GM06990 (cell line): ENCODE data around the gene TBC1D30.

Experiments
- DNase-seq: peaks from one replicate; pipeline ENCODE4 v3.0.0-alpha.2; 2011; ENCODE audit not compliant: insufficient read length; ENCODE audit errors: extremely low read depth
- H3K27me3 ChIP-seq: replicated peaks from 2 replicates; pipeline ENCODE4 v1.6.0; 2011; ENCODE audit warnings: low read length; ENCODE audit not compliant: control insufficient read depth, insufficient read depth
- H3K36me3 ChIP-seq: 2 replicates; pipeline ENCODE4 v1.5.1; 2011; ENCODE audit warnings: low read length; ENCODE audit not compliant: control insufficient read depth, insufficient read depth
- H3K4me3 ChIP-seq: replicated peaks from 2 replicates; pipeline ENCODE4 v1.5.1; 2011; ENCODE audit warnings: low read depth, mild to moderate bottlenecking, control low read depth, low read length
- CTCF ChIP-seq: IDR thresholded peaks from 2 replicates; pipeline ENCODE4 v1.5.1; 2011; ENCODE audit warnings: low read length, control low read depth, mild to moderate bottlenecking, inconsistent platforms; ENCODE audit not compliant: insufficient read depth, poor library complexity, severe bottlenecking

TBC1D30 gene

DNA sequence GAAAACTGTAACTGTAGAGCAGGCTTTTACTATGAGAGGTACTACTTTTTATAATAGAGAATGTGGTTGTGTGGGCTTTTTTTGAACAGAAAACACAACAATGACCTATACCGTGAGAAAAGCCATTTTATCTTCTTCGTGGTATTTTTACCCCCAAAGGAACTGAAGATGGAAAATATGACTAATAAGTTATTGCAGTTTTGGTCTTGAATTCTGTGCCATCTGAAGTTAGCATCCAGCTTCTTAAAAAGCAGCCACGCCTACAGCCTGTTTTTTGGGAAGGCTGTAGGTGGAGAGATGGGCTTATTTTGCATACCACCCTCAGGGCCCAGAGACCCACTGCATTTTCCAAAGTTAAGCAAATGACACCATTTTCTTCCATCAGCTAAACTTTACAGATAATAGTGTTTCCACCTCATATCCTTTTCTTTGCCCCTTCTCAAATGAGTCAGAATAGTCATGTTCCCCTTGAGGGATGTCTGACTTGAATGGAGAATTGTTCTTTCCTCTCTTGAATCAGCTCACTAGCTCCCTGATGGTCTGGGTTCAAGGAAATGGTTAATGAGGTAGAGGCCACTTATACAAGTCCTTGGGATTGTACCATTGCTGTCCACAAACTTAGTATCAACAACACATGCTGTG lies 53.0 kb downstream of the TBC1D30 start:
- Histone ChIP-seq H3K4me3 (no peak overlapping the region), H3K36me3 (peaks cover 1% of the 10 kb centered on the region), H3K27me3 (no peaks in the 10 kb centered on the region)
- TF ChIP-seq CTCF = no peak
- peak; percentile 63 for DNase-seq

DNA sequence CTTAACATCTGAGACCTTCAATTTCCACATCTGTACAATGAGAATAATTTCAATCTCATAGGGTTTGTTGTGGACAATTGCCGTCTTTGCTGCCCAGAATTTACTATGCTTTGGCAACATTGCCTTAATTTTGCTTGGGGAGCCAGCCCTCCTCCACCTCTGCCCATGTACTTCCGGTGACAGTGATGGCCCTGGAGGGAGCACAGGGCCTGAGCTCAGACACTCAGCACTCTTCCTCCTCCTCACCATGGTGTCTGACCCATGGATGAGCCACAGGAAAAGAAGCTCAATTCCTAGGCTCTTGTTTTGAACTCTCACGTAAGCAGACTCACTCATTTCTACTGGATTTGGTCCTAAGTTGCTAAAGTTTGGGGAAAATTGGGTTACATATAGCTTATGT lies 58.2 kb downstream of the TBC1D30 start:
- no peaks in the 10 kb centered on the region; the same call in 1 of the 2 replicates for H3K36me3 ChIP-seq
- no peak for DNase-seq
- H3K4me3 ChIP-seq = no peak overlapping the region
- TF ChIP-seq CTCF = no peak
- no peaks in the 10 kb centered on the region for H3K27me3 ChIP-seq

- peak overlapping the region; percentile 25 for H3K4me3 ChIP-seq
- H3K27me3 ChIP-seq = no peaks in the 10 kb centered on the region
- no peaks in the 10 kb centered on the region; the same call in 1 of the 2 replicates for H3K36me3 ChIP-seq
- TF ChIP-seq CTCF = no peak
- no peak for DNase-seq
Observed at GRCh38 chr12:64883264-64884163, 59.1 kb downstream of the TBC1D30 start.

DNA sequence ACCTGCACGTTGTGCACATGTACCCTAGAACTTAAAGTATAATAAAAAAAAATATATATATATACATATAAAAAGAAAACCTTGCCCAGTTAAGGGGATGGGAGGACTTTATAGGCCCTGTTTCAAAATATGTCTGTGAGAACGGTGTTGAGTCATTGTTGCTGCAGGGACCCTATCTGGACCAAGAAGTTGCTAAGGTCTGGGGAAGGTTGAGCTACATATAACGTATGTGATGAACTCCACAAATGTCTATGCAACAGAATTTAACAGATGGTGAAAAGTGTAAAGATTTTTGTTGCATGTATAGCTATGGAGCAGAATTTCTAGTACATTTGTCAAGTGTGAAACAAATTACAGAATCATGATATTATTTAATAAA lies 59.7 kb downstream of the TBC1D30 start:
- Histone ChIP-seq H3K27me3 (no peaks in the 10 kb centered on the region), H3K36me3 (no peaks in the 10 kb centered on the region; the same call in 1 of the 2 replicates), H3K4me3 (peak overlapping the region; percentile 23)
- TF ChIP-seq CTCF = no peak
- no peak for DNase-seq

DNA sequence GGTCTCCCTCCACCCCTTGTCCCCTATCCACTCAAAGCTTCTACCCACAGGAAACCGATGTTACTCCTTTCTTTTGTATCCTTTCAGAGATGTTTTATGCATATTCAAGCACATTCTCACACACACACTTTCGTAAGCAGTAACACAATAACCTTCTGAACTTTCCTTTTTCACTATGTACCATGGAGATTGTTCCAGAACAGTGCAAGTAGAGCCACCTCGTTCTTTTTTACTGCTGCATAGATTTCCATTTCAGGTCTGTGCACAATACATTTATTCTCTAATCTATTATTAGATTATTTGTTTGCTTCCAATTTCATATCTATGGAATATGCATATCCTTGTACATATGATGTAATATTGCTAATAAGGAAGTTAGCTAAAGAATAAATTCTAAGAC lies 60.3 kb downstream of the TBC1D30 start:
- Histone ChIP-seq H3K27me3 (no peaks in the 10 kb centered on the region), H3K4me3 (peak overlapping the region; percentile 37), H3K36me3 (no peaks in the 10 kb centered on the region; the same call in 1 of the 2 replicates)
- no peak for DNase-seq
- TF ChIP-seq CTCF = no peak
